Measurements from ENCODE around the gene ARHGAP25.

Gene ARHGAP25

GRCh38 chr2:68734688-68735525, at the start of gene ARHGAP25:
Gene ARHGAP25, plus strand, starts transcription at chr2:68734811. Its CDS starts 389 bp downstream, at chr2:68735200.
- peak; percentile 68 for DNase-seq

- DNase-seq = no peak
Measured at GRCh38 chr2:68686178-68686577, 48.4 kb upstream of the ARHGAP25 start.

GRCh38 chr2:68687018-68687417, 47.6 kb upstream of the ARHGAP25 start:
- no peak for DNase-seq

GRCh38 chr2:68689553-68690537, 44.8 kb upstream of the ARHGAP25 start:
- DNase-seq = no peak

- DNase-seq = no peak
Measured at GRCh38 chr2:68690851-68691250, 43.8 kb upstream of the ARHGAP25 start.

GRCh38 chr2:68692511-68692910, 42.1 kb upstream of the ARHGAP25 start:
- DNase-seq = no peak

- DNase-seq = no peak
Measured at GRCh38 chr2:68693951-68694350, 40.7 kb upstream of the ARHGAP25 start.

- no peak for DNase-seq
Measured at GRCh38 chr2:68695971-68696370, 38.6 kb upstream of the ARHGAP25 start.

- no peak for DNase-seq
Measured at GRCh38 chr2:68696554-68696953, 38.1 kb upstream of the ARHGAP25 start.

GRCh38 chr2:68698567-68699377, 35.8 kb upstream of the ARHGAP25 start:
- DNase-seq = no peak

- no peak for DNase-seq
Measured at GRCh38 chr2:68700560-68700959, 34.1 kb upstream of the ARHGAP25 start.

- DNase-seq = no peak
Measured at GRCh38 chr2:68706637-68707036, 28.0 kb upstream of the ARHGAP25 start.

GRCh38 chr2:68708629-68709028, 26.0 kb upstream of the ARHGAP25 start:
- no peak for DNase-seq

GRCh38 chr2:68709421-68709911, 25.1 kb upstream of the ARHGAP25 start:
- DNase-seq = peak; percentile 50

- DNase-seq = no peak
Measured at GRCh38 chr2:68710336-68710735, 24.3 kb upstream of the ARHGAP25 start.

GRCh38 chr2:68710756-68711155, 23.9 kb upstream of the ARHGAP25 start:
- DNase-seq = no peak

GRCh38 chr2:68714866-68715265, 19.7 kb upstream of the ARHGAP25 start:
- peak; percentile 53 for DNase-seq

GRCh38 chr2:68715353-68716041, 19.1 kb upstream of the ARHGAP25 start:
- DNase-seq = peak; percentile 63

- no peak for DNase-seq
Measured at GRCh38 chr2:68716604-68717304, 17.9 kb upstream of the ARHGAP25 start.

GRCh38 chr2:68717305-68717661, 17.3 kb upstream of the ARHGAP25 start:
- no peak for DNase-seq

- peak; percentile 60 for DNase-seq
Measured at GRCh38 chr2:68719912-68720311, 14.7 kb upstream of the ARHGAP25 start.

Data from CD4-positive, alpha-beta T cell treated with Interleukin-10 for 1 hour (primary cell).